Hematopoietic multipotent progenitor cell treated with erythropoietin and hydrocortisone succinate and interleukin-3 and kit ligand, for 17 days (in vitro differentiated cells): ENCODE measurements around the gene PLXNA2.

Experiments used
- DNase-seq: peaks from one replicate; pipeline ENCODE4 v3.0.0-alpha.2; 2015; ENCODE audit warnings: low spot score

Gene PLXNA2

DNA sequence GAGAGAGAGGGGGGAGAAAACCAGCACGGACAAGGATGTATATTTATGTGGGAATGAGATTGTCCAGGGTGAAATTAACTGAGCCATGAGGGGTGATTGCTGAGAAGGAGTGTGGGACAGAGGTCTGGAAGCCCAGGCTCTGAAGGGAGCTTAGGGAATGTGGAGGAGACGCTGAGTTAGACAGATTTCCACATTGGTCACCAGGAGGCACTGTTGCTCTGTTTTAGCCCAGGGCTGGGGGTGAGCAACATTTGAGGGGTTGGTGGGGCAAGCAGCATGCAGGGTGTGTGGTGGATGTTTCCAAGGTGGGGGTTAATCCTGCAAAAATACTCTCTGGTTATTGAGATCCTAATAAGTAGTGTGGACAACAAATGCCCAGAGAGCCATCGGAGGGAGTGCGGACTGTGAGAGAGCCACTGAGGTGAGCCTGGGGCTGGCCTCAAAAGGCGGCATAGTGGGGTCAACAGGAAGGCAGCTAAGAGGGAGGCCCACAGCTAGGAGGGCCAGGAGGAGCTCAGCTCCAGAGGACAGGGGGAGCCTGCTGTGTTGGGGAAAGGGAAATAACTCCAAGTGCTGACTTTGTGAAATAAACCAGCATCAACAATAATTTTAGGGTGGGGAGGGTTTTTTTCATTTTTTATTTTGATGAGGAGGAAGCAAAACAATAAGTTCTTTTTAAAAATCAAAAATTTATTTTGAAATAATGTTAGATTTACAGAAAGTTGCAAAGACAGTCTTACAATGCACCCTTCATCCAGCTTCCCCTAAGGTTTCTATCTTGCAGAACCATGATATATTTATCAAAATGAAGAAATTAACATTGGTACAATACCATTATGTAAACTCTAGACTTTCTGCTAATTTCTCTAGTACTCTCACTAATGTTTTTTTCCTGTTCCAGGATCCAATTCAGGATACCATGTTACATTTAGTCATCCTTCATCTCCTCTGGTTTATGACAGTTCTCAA is 250.4 kb downstream of the PLXNA2 start:
- DNase-seq, result no peak

DNA sequence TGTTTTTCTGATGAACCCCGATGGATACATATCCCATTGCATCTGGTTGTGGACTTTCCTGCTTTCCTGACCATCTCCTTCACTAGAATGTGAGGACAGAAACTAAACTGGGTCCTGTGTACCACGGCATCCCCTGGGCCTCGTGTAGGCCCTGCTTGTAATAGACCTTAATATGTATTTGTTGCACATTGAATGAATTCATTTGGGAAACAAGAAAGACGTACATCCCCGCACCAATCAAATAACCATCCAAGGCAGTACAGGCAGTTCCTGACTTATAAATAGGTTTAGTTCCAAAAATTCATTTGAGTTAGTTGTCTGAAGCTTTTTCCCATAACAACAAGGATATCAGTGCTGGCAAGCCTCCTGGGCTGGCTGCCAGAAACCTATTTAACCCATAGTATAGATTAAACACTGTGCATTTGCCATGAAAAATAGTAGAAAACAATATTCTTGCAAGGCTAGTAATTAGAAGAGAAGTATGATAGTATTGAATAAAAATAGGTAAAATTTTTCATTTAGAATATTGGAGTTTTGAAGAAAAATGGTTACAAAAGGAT is 251.4 kb downstream of the PLXNA2 start:
- DNase-seq, result no peak

DNA sequence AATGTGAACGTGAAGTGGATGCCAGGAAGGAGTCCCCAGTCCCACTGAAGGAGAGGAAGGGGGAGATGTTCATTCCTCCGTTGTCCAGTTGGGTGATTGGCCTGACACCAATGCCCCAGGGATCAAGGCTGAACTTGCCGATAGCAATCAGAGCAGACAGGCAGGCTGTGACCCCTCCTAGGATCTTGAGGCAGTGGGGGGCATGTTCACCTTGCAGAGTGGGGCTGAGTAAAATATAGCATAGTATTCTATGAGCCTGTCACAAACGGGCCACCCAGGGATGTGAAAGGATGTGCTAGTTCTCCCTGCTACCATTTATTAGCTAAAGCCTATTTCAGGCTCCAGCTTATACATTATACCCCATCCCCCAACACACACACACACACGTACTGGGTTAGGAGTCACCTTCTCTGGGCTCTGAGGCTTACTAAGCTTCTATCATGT is 252.6 kb downstream of the PLXNA2 start:
- DNase-seq, result no peak

DNA sequence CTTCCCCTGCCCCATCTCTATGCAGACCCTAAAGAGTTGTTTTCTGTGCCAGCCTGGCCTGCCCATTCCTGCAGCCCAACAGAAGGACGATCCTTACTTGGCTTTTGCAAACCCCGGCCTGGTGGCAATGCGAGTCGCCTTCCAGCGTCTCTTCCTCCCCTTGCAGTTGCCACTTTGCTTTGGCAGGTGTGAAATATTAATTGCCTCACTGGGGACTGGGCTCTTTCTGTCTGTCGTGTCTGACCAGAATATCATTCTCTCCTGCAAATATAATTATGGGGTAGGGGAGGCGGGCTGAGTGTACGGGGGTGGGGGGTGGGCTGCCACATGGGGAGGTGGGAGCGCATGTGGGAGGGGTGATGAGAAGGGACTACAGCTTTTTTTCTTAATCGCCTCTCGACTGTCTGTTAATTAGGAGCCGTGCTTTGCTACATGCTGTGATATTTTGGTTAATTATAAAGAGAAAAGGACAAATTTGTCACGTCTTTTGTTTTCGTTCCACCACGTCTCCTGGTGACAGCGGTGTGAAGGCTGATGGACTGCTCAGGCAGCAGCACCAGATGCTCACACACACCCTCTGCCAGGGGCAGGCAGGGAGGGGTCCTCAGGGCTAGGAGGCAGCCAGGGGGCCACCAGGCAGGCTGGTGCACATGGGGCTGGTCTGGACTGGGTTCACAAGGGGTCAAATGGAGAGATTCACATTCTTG is 253.2 kb downstream of the PLXNA2 start:
- DNase-seq, result no peak

DNA sequence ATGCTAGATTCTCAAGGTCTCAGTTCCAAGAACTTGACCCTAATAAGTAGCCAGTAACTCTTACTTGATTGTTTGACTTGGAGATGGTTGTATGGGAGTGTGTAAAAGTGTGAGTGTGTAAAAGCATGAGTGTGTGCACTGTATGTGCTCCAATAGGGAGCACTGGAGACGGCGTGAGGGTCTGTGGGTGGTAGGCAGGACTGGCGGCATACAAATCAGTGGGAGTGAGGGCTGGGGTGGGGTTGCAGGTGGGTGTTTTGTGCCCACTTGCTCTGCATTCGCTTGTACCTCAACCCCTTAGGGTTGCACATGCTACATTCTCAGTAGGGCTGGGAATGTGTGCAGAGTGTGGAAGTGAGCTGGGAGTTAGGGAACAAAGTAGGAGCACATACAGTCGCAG is 253.7 kb downstream of the PLXNA2 start:
- DNase-seq, result no peak

DNA sequence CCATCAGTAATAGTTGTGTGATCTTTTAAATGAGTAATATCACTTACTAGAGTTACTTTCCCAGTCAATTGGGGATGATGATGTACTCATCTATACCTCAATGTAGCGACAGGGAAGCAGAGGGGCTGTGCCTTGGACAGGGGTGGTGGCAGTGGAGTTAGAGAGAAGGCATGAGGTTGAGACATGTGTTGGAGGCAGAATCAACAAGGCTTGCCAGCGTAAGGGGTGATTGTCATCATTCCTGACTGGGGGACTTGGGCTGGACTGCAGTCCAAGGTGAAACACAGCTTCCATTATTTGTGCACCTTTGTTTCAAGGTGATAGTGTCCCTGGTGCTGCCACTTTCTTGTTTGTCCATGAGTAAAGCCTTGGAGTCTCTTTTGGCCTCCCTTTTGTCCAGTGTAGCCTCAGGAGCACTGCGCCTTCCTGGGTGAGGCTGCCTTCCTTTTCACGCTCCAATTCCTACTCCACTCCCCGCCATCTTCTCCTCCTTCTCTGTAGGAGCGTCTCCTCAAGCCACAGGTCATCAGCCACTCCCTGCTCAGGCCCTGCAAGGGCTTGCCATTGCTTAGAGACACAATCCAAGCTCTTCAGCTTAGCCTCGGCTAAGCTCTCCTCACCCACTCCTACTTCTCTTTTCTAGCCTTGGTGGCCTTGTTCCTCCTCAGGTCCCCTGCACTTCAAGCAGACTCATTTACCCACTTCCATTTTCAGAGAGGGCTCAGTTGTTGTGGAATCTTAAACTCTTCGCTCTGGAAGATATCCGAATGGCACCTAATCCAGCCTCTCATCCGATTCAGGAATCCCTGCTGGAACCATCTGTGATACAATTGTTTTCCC is 255.6 kb downstream of the PLXNA2 start:
- no peak for DNase-seq

DNA sequence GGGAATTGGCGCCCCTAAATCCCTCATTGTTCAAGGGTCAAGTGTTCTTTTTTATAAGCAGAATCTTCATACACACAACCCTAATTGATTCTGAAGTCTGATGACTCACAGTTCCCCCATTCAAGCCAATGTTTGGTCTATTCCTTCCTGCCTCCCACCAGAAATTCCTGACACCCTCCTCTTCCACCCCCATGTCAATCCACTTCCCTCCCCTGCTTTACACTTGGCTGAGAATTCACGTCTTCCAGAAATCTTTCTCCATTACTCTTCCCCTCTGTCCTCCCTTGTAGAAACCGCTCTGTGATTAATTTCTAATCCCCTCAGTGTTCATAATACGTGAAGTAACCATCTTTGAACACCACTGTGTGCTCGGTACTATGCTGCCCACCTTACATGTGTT is 257.0 kb downstream of the PLXNA2 start:
- DNase-seq, result no peak

DNA sequence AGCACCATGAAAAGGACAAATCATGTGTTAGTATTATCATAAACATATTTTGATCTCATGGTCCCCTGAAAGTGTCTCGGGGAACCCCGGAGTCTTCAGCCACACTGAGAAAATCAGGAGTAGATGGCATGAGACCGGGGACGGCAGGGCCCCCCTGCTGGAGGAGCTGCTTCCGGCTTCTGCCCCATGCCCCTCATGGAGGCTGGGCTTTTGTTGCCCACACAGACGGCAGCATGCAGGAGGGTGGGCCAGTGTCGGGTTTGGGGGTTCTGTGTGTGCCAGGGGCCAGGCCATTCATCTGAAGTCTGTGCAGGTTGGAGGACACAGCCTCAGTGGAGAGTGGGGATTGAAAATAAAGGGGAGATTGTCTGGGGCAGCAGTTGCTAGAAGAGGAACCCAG is 258.2 kb downstream of the PLXNA2 start:
- no peak for DNase-seq

DNA sequence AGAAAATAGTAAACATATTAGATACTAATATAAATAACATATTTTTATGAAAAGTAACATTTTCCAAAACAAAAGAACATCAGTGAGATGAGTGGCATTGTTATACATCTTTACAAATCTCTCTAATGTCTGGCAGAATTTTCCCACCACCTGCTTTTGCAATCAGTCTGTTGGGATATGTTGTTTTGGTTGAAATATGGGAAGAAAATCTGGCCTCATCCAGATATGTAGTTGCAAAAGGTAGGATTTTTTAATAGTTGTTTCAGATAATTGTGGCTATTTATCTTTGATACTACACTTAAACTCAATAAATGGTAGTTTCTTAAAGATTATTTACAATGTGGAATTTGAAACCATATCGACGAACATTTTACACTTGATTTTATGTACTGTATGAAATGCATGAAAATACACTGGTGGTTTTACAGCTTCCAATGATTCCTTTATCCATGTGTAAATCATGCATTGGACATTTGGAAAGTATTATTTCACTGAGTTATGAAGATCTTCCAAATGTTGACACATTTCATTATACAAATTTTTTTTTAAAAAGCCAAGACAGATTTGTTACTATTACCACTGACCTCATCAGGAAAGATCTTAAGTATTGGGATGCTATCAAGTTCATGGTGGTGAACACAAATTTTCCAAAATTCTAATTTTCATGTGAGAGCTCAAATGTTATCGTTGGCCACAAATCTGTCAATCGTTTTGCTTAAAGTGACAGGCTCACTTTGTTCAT is 259.2 kb downstream of the PLXNA2 start:
- no peak for DNase-seq

DNA sequence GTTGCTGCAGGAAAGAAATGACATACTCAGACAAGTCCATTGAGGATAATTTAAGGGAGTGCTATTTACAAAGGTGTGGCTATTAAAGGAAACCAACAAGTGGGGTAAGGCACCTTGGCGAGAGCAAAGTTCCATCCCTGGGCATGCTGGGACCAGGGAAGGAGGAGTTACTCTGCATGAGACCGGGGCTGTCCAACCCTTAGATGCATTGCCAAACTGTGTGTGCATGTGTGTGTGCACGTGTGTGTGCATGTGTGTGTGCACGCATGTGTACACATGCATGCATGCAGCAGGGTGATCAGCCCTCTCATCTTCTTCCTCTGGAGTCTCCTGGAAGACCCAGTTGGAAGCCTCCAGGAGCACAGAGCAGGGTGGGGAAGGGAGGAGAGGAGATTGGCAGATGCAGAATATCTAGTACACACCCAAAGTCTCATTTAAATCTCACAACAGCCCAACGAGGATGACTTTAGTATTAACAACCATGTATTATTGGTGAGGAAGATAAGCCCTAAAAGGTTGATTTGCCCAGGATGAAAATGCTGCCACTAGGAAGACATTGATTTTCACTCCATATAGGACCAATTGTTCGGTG is 261.0 kb downstream of the PLXNA2 start:
- DNase-seq, result no peak

DNA sequence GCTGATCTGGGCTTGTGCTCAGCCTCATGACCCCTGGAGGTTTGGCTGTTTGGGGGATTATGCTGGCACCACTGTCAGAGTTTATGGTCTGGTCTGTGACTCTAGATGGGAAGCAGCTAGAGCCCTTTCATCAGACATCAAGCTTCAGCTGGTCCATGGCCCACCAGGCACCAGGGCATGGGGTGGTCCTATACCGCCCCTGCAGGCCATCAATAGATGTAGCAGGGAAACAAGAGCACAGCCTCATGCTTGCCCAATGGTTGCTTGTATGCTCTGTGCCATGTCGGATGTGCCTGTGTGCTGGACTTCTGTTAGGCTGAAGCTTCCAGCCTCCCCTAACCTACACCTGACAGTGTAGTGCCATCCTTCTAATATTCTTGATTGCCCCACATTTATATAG is 262.2 kb downstream of the PLXNA2 start:
- peak; percentile 24 for DNase-seq

DNA sequence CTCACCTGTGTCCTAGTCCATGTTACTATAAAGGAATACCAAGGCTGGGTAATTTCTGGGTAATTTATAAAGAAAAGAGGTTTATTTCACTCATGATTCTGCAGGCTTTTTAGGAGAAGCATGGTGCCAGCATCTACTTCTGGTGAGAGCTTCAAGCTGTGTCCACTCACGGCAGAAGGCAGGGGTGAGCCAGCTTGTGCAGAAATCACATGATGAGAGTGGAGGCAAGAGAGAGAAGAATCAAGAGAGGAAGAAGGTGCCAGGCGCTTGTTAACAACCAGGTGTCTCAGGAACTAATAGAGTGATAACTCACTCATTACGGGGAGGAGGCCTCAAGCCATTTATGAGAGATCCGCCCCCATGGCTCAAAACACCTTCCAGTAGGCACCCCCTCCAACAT is 265.7 kb downstream of the PLXNA2 start:
- no peak for DNase-seq

DNA sequence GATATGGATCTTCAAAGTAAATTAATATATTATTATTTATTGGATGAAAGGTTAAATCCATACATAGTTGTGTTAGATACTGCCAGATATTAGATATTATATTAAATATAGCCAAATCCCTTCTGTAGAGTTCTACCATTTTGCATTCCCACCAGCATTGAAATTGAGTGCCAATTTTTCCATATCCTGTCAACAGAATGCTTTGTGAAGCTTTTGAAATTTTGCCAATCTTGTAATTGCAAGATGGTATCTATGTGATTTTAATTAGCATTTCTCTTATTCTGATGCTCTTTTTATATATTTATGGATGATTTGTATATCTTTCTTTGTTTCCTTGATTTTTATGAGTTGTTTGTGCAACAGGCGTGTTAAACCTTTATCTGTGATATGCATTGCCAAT is 266.3 kb downstream of the PLXNA2 start:
- DNase-seq, result no peak

DNA sequence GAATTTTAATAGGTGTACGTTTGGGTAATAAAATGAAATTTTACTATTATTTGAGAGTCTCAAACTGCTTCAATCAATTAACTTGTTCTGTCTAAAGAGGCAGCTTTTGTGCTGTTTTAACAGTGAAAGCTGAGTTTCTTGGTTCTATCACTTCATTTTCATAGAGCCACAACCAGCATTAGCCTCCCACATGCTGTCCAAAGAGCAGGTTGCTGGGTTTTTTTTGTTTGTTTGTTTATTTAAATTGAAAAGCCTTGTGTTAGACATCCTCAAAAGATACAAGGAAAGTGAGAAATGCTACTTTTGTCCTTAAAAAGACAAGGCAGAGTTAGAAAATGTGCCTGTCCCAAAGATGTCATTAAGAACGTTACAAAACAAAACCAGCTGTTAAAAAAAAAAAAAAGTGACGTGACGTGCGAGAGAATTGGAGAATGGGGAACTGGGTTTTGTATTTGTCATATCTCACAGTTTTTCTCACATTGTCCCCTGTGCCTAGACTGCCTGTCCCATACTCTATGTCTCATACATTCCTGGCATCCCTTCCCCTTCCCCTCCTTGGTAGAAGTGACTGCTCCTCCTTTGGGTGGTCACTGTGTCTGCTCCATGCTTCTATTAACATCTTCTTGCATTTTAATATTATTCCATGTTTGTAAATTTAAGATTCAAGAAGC is 270.2 kb downstream of the PLXNA2 start:
- DNase-seq, result no peak

DNA sequence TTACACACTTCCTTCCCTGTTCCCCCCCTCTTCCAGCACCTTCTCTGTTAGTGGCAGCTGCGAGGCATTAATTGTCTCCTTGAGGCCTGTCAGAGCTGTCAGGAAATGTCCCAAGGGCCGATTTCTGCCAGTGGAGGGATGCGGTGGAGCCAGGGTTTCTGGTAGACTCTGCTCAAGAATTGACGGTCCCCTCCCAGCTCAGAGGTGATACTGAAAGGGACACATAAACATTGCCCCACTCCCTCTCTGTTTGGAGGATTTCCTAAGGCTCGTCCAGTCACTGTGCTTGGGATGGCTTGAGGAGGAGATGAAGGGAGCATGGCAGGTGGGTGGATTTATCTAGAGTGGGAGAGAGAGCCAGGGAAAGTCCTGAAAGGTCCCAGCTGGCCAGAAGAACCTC is 271.8 kb downstream of the PLXNA2 start:
- DNase-seq, result no peak
